ENCODE results near the gene PCSK5. TPM values are rescaled to one million over a fixed set of nuclear protein-coding genes. Genes with fewer than 3 reads are reported as not detected.

The PCSK5 gene
- total and polyA plus RNA-seq, 4 donors = 0.58 to 3.6 (median 0.82) TPM

- TF ChIP-seq REST (IDR thresholded peaks at IDR 0.05) (peak; percentile 80), FOXA1 (IDR thresholded peaks at IDR 0.05) (peak; percentile 16), HNF4A (conservative IDR thresholded peaks at IDR 0.05) (peak; percentile 98 to 99)
Observed at GRCh38 chr9:75950998-75951397, 60.5 kb downstream of the PCSK5 start (continued).

- no peak overlapping the region for H3K9ac ChIP-seq (ENCODE audit: low read depth in 1 of 2, low read length in 2 of 2)
- TF ChIP-seq EGR1 (IDR thresholded peaks at IDR 0.05; ENCODE audit: low read depth in 2 of 2) (no peak), FOXA2 (IDR thresholded peaks at IDR 0.05) (peak; percentile 38), MAX (IDR thresholded peaks at IDR 0.05) (peak; percentile 93), YY1 (IDR thresholded peaks at IDR 0.05) (peak; percentile 58), FOXA1 (IDR thresholded peaks at IDR 0.05) (no peak), REST (IDR thresholded peaks at IDR 0.05) (peak; percentile 40), JUND (IDR thresholded peaks at IDR 0.05) (peak in 1 of 2 donors; percentile 82), CTCF (IDR thresholded peaks at IDR 0.05; ENCODE audit: low read depth, low read length, missing input control) (no peak), ZBTB33 (IDR thresholded peaks at IDR 0.05) (peak; percentile 64), SP1 (IDR thresholded peaks at IDR 0.05) (peak; percentile 48), RAD21 (IDR thresholded peaks at IDR 0.05) (peak; percentile 39), HNF4A (conservative IDR thresholded peaks at IDR 0.05) (peak; percentile 81 to 91), RXRA (IDR thresholded peaks at IDR 0.05) (peak; percentile 66 to 90), ATF3 (IDR thresholded peaks at IDR 0.05) (peak; percentile 18), HNF4G (IDR thresholded peaks at IDR 0.05) (peak; percentile 20), NR2F2 (IDR thresholded peaks at IDR 0.05) (peak; percentile 60), GABPA (IDR thresholded peaks at IDR 0.05 in 1 of 2, conservative IDR thresholded peaks at IDR 0.05 in 1 of 2) (no peak), TAF1 (conservative IDR thresholded peaks at IDR 0.05) (no peak)
Observed at GRCh38 chr9:75953218-75953617, 62.7 kb downstream of the PCSK5 start.

More at GRCh38 chr9:75953218-75953617, 62.7 kb downstream of the PCSK5 start:
- Histone ChIP-seq H3K36me3 (ENCODE audit: control insufficient read depth in 4 of 4, insufficient read depth in 3 of 4, low read depth in 1 of 4, low read length in 3 of 4) (no peaks in the 10 kb centered on the region), H3K9me3 (ENCODE audit: control insufficient read depth in 4 of 4, low read length in 3 of 4) (peaks cover 0 to 1% (median 0%) of the 10 kb centered on the region in 4 donors), H3K27ac (ENCODE audit: low read depth in 1 of 2, low read length in 2 of 2) (peak overlapping the region; percentile 47 to 53), H3K27me3 (ENCODE audit: control insufficient read depth in 4 of 4, insufficient read depth in 4 of 4, low read length in 3 of 4) (no peaks in the 10 kb centered on the region), H3K4me1 (ENCODE audit: control insufficient read depth in 4 of 4, insufficient read depth in 4 of 4, low read length in 3 of 4) (peaks cover 0 to 7% (median 4%) of the 10 kb centered on the region in 4 donors), H3K4me3 (ENCODE audit: low read depth in 1 of 3, low read length in 3 of 3) (no peak overlapping the region)
- WGBS = 20% methylated on average over 2 of the region's 2 CpGs
- DNase-seq (ENCODE audit: low spot score) = no peak
